Panc1 (cell line): ENCODE results near the gene RCBTB2. TPM values are rescaled to one million over a fixed set of nuclear protein-coding genes. Genes with fewer than 3 reads are reported as not detected.
A peak's percentile ranks its signal among the peaks of the same experiment; 100 is the strongest.

Source experiments
- ATAC-seq: fragments of 200-7000 bp; cut with Tn5 transposase; 2 replicates; pipeline ENCODE4 v1.9.1; 2020; ENCODE audit warnings: mild to moderate bottlenecking, moderate library complexity
- Bru-seq: library from RNA; stranded (reverse); fragments of 400-500 nt; gene quantifications from one replicate; lab custom pipeline; 2021; lab: Mats Ljungman, UMichigan
- BruChase-seq, 2 experiments: library from RNA; stranded (reverse); fragments of 400-500 nt; gene quantifications; one replicate each; lab custom pipeline; 2021; lab: Mats Ljungman, UMichigan
- BruUV-seq: library from RNA; stranded (reverse); fragments of 400-500 nt; replicated peaks from 2 replicates; lab custom pipeline; 2021; lab: Mats Ljungman, UMichigan
- CTCF ChIA-PET: fragments of 300-600 bp; sonication (Branson Sonifier 250); formaldehyde crosslinking; loops from one replicate; lab custom pipeline; 2022; ENCODE audit warnings: antibody characterized with exemption; lab: Charles Lee
- POLR2A ChIA-PET: fragments of 300-600 bp; sonication (Branson Sonifier 250); formaldehyde crosslinking; loops from one replicate; lab custom pipeline; 2022; ENCODE audit warnings: antibody characterized with exemption; lab: Charles Lee
- DNase-seq: peaks from one replicate; pipeline ENCODE4 v3.0.0-alpha.2; 2010; ENCODE audit warnings: low read depth, low spot score
- H3K27ac ChIP-seq: 2 replicates; pipeline ENCODE4 v1.5.1; 2011; ENCODE audit warnings: mild to moderate bottlenecking, low read length, inconsistent platforms
- H3K27me3 ChIP-seq: fragments of 200-500 bp; sonication (Bioruptor generic); 2 replicates; pipeline ENCODE4 v1.6.0; 2014; ENCODE audit warnings: low read length, inconsistent platforms; ENCODE audit not compliant: control insufficient read depth, insufficient read depth
- H3K36me3 ChIP-seq: fragments of 200-500 bp; sonication (Bioruptor generic); 2 replicates; pipeline ENCODE4 v1.5.1; 2014; ENCODE audit warnings: inconsistent platforms, mild to moderate bottlenecking, low read length, moderate library complexity; ENCODE audit not compliant: control insufficient read depth, insufficient read depth
- H3K4me1 ChIP-seq: 2 replicates; pipeline ENCODE4 v1.5.1; 2011; ENCODE audit warnings: inconsistent platforms, mild to moderate bottlenecking, low read length, moderate library complexity; ENCODE audit not compliant: control insufficient read depth, insufficient read depth
- H3K4me3 ChIP-seq, 2 experiments: 2 replicates each; pipeline ENCODE4 v1.5.1; 2011 to 2012; ENCODE audit warnings: low read depth in 2 of 2, low read length in 2 of 2, mild to moderate bottlenecking in 2 of 2, inconsistent platforms in 1 of 2, moderate library complexity in 1 of 2
- H3K9me3 ChIP-seq: fragments of 200-500 bp; sonication (Bioruptor generic); 2 replicates; pipeline ENCODE4 v1.5.1; 2014; ENCODE audit warnings: low read depth, mild to moderate bottlenecking, inconsistent platforms, low read length, moderate library complexity; ENCODE audit not compliant: control insufficient read depth, insufficient read depth
- POLR2AphosphoS5 ChIP-seq: IDR thresholded peaks from 2 replicates; pipeline ENCODE4 v1.6.1; 2012; ENCODE audit warnings: mild to moderate bottlenecking, low read depth, low read length, moderate library complexity
- SIN3A ChIP-seq: IDR thresholded peaks from 2 replicates; pipeline ENCODE4 v1.6.1; 2012; ENCODE audit warnings: low read depth, mild to moderate bottlenecking, low read length, moderate library complexity, borderline replicate concordance; ENCODE audit not compliant: insufficient read depth
- TCF7L2 ChIP-seq: IDR thresholded peaks from 2 replicates; pipeline ENCODE4 v1.6.1; 2011; ENCODE audit warnings: mild to moderate bottlenecking, low read depth, low read length, inconsistent platforms
- in situ Hi-C: cut with HindIII; loops from 2 replicates; pipeline ENCODE4 v1.10.0; 2016; ENCODE audit warnings: low sequenced_read_pairs, low pct_unique_long_range_greater_than_20kb
- intact Hi-C: fragments of 100-400 bp; cut with micrococcal nuclease; formaldehyde crosslinking; loops from one replicate; pipeline ENCODE4 v1.10.0; 2022; ENCODE audit not compliant: unreplicated experiment
- long read RNA-seq: library from polyadenylated mRNA; unstranded; transcript quantifications from one replicate; pipeline ENCODE4 v2.0.0, GENCODE V29; 2021; ENCODE audit not compliant: unreplicated experiment
- polyA plus RNA-seq: library from polyadenylated mRNA; unstranded; fragments of >200 nt; gene quantifications from one replicate; pipeline ENCODE4 v1.2.1, GENCODE V29; 2012; ENCODE audit warnings: missing spikeins; ENCODE audit not compliant: insufficient read length
- total RNA-seq: library from RNA; stranded (reverse); gene quantifications from one replicate; pipeline ENCODE4 v1.2.1, GENCODE V29; 2021; ENCODE audit not compliant: unreplicated experiment
- TF ChIP-seq, protein P1 (sequence below), 2 experiments: IDR thresholded peaks; 2 replicates each; pipeline ENCODE4 v1.6.1; 2011 to 2012; ENCODE audit warnings: low read depth in 2 of 2, control low read depth in 1 of 2, low read length in 1 of 2, mild to moderate bottlenecking in 1 of 2, moderate library complexity in 1 of 2; ENCODE audit not compliant: insufficient read depth in 1 of 2
- TF ChIP-seq, protein P2 (sequence below): fragments of 450-650 bp; IDR thresholded peaks from 2 replicates; pipeline ENCODE4 v1.5.1; 2017; ENCODE audit warnings: mild to moderate bottlenecking

RCBTB2 gene
- total RNA-seq = 4.4 TPM
- polyA plus RNA-seq = 2.7 TPM
- percentile 56 among the genes with signal in this experiment for Bru-seq, nascent RNA
- BruChase-seq, experiment 1, labeled RNA remaining after a 2-hour chase = percentile 56 among the genes with signal in this experiment
- percentile 57 among the genes with signal in this experiment for BruChase-seq, experiment 2, labeled RNA remaining after a 6-hour chase
- long read RNA-seq, transcript RCBTB2-201 (15 exons, 3,232 nt) = major isoform, 11 of 25 reads
- long read RNA-seq, partial matches to known transcripts = 5 of 25 reads
- long read RNA-seq, other reads (novel, unspliced or antisense) = 5 of 25 reads

DNA sequence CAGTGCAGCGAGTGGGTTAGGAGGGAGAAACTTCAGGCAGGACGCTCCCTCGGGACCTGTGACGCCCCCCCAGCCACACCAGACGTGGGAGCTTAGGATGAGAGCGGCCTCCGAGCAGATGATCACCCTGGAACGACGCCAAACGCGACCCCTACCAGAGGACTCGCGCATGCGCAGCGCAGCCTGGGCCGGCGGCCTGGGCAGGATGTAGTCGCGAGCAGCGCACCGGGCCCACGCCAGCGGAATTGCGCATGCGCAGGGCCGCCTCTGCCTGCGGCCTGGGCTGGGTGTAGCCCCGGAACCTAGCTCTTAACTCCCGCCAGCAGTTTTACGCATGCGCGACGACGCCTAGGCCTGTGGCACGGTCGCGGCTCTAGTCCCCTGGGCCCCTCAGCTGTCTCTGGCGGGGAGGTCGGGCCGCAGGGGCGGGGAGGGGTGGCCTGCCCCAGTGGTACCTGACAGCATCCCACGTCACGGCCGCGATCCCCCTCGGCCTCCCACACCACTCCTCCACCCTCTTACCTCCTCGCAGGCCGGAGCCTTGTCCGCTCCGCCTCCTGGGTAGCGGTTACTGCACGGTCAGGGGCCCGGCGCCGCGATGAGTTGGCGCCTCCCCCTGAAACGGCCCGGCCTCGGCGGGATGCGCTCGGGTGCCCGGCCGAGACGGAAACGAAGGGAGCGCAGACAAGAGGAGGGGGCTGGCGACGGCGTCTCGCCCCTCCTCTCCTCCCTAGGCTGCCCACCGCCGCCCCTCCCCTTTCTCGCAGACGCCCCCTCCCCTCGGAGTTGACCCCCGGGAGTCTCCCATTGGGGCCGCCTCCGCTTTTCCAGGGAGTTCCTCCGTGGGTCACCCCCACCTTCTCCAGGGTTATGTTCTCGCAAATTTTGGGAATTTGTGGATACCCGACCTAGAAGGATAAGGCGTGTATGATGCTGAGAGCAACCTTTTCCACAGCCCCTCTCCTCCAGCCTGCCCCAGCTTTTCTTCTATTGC, at the start of gene RCBTB2:
RCBTB2 (minus strand) TSS at position 575 of the 994 bp plus-strand sequence. CDS start 11,141 bp downstream, outside the sequence.
- peak within 1 kb of the TSS; percentile 92 for H3K27ac ChIP-seq
- TF ChIP-seq SIN3A (no peak), POLR2AphosphoS5 (peak; percentile 69), TCF7L2 (no peak)
- TF ChIP-seq, protein P1, sequence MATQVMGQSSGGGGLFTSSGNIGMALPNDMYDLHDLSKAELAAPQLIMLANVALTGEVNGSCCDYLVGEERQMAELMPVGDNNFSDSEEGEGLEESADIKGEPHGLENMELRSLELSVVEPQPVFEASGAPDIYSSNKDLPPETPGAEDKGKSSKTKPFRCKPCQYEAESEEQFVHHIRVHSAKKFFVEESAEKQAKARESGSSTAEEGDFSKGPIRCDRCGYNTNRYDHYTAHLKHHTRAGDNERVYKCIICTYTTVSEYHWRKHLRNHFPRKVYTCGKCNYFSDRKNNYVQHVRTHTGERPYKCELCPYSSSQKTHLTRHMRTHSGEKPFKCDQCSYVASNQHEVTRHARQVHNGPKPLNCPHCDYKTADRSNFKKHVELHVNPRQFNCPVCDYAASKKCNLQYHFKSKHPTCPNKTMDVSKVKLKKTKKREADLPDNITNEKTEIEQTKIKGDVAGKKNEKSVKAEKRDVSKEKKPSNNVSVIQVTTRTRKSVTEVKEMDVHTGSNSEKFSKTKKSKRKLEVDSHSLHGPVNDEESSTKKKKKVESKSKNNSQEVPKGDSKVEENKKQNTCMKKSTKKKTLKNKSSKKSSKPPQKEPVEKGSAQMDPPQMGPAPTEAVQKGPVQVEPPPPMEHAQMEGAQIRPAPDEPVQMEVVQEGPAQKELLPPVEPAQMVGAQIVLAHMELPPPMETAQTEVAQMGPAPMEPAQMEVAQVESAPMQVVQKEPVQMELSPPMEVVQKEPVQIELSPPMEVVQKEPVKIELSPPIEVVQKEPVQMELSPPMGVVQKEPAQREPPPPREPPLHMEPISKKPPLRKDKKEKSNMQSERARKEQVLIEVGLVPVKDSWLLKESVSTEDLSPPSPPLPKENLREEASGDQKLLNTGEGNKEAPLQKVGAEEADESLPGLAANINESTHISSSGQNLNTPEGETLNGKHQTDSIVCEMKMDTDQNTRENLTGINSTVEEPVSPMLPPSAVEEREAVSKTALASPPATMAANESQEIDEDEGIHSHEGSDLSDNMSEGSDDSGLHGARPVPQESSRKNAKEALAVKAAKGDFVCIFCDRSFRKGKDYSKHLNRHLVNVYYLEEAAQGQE (IDR thresholded peaks at IDR 0.05; ENCODE audit: insufficient read depth in 1 of 2, low read depth in 2 of 2, low read length in 1 of 2) = 0 out of 4 replicates have a peak, but pooled peaks of 1 of the 2 experiments have one; percentile 50
- TF ChIP-seq, protein P2, sequence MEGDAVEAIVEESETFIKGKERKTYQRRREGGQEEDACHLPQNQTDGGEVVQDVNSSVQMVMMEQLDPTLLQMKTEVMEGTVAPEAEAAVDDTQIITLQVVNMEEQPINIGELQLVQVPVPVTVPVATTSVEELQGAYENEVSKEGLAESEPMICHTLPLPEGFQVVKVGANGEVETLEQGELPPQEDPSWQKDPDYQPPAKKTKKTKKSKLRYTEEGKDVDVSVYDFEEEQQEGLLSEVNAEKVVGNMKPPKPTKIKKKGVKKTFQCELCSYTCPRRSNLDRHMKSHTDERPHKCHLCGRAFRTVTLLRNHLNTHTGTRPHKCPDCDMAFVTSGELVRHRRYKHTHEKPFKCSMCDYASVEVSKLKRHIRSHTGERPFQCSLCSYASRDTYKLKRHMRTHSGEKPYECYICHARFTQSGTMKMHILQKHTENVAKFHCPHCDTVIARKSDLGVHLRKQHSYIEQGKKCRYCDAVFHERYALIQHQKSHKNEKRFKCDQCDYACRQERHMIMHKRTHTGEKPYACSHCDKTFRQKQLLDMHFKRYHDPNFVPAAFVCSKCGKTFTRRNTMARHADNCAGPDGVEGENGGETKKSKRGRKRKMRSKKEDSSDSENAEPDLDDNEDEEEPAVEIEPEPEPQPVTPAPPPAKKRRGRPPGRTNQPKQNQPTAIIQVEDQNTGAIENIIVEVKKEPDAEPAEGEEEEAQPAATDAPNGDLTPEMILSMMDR = no peak
- peak within 1 kb of the TSS; percentile 70 to 75 for H3K4me3 ChIP-seq
- no peaks in the 10 kb centered on the region for H3K36me3 ChIP-seq
- in situ Hi-C loops = no loop called here
- no peaks in the 10 kb centered on the region for H3K9me3 ChIP-seq
- intact Hi-C loops = no loop called here
- ATAC-seq (peak; percentile 97), DNase-seq (peak; percentile 51)
- ChIA-PET POLR2A (interaction anchor here (0.5 to 1.2 kb wide), 3 partner anchors 19 to 364 kb away, joined by 3 to 4 read pairs (median 3); no protein-coding TSS in a partner anchor), CTCF (interaction anchor here (0.6 kb wide), 1 partner anchor 9 kb away, joined by 3 read pairs; no protein-coding TSS in a partner anchor)
- H3K27me3 ChIP-seq = no peaks in the 10 kb centered on the region
- no TSS peak for BruUV-seq
- H3K4me1 ChIP-seq = peaks cover 8% of the 10 kb centered on the region; the same call in 1 of the 2 replicates

DNA sequence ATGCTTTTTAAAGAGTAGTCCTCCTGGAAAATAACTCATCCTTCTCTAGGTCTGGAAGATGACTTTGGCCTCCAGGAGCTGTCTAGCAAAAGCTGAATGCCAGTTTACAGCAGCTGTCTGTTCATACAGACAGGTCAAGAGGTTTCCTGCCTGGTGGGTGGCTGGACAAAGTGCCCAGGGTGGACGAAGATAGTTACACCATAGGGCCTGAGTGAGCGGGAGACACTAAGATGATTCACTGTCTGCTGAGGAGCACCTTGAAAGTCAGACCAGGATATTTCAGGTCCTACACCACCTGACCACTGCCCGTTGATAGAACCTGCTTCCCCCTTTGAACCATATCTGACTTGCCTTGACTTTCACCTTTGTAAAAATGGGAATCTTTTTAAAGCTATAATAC, 49.2 kb upstream of the RCBTB2 start:
- ChIA-PET CTCF (no interaction called here), POLR2A (interaction anchor here (0.6 kb wide), 1 partner anchor 805 kb away, joined by 15 read pairs; no protein-coding TSS in a partner anchor)
- H3K9me3 ChIP-seq = no peaks in the 10 kb centered on the region
- H3K4me3 ChIP-seq = no peak overlapping the region
- DNase-seq (no peak), ATAC-seq (no peak)
- TF ChIP-seq, protein P2 = no peak
- TF ChIP-seq, protein P1 (IDR thresholded peaks at IDR 0.05; ENCODE audit: insufficient read depth in 1 of 2, low read depth in 2 of 2, low read length in 1 of 2) = no peak
- TF ChIP-seq TCF7L2 (no peak), SIN3A (no peak), POLR2AphosphoS5 (no peak)
- peaks cover 6% of the 10 kb centered on the region; the same call in 1 of the 2 replicates for H3K4me1 ChIP-seq
- intact Hi-C loops = loop anchor here (5.0 kb wide), 1 partner anchor 455 kb away; no protein-coding TSS in a partner anchor
- no peak overlapping the region for H3K27ac ChIP-seq
- H3K27me3 ChIP-seq = no peaks in the 10 kb centered on the region
- in situ Hi-C loops = no loop called here
- BruUV-seq = no TSS peak
- H3K36me3 ChIP-seq = no peaks in the 10 kb centered on the region
